ENCODE measurements around the gene ZNF593. TPM values are rescaled to one million over a fixed set of nuclear protein-coding genes. Genes with fewer than 3 reads are reported as not detected.

ZNF593 gene
- total and polyA plus RNA-seq, 12 donors, result 10.7 to 159 (median 19.1) TPM

DNA sequence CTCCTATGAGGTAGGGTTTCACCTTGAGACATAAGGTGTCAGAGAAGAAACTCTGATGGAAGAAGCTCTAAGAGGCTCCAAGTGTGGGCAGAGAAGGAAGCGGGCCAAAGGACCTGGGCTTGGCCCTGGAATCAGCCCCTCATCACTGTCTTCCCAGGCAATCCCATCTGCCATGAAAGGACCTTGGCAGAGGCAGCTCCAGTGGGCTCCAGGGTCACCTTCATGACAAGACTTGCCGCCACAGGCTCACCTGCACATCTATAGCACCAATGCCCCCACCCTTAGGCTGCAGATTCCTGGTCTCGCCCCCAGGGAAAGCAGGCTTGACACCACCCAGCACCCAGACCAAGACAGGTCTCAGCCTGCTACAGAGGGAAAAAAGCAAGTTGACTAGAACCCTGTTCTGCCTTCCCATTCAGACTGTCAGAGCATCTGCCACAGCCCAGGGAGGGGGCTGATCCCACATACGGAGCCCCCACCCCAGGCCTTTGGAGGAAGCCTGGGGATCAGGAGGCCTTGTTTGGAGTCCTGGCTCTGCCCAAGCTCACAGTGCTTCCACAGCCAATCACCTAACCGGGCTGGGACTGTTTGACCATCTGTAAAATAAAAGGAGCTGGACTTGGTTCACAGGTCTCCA lies 11.3 kb upstream of the ZNF593 start:
- DNase-seq (no peak), ATAC-seq (peak in 2 of 8 donors; percentile 1)
- TF ChIP-seq CTCF (IDR thresholded peaks at IDR 0.05), result no peak
- H3K9me3 ChIP-seq, result no peaks in the 10 kb centered on the region
- H3K27ac ChIP-seq, result peak overlapping the region; percentile 85 to 97 (median 93)
- H3K4me3 ChIP-seq, result peak overlapping the region in 8 of 10 donors; percentile 51 to 70 (median 61)
- peaks cover 0 to 6% (median 0%) of the 10 kb centered on the region in 9 donors for H3K36me3 ChIP-seq
- 59 to 60% methylated on average over 5 of the region's 5 CpGs for WGBS, 2 donors
- H3K4me1 ChIP-seq, result peaks cover 29 to 89% (median 65%) of the 10 kb centered on the region in 9 donors
- H3K27me3 ChIP-seq, result peaks cover 0 to 73% (median 0%) of the 10 kb centered on the region in 7 donors
- intact Hi-C loops (cut with DNase I), result loop anchor here in 2 of 10 donors (2.0 to 10.0 kb wide), 2 partner anchors 48 to 264 kb away; partner anchors contain the start of gene PDIK1L (in 1 of the 2)

- H3K4me3 ChIP-seq, result peak within 1 kb of the TSS; percentile 19 to 70 (median 60)
- 18 to 22% methylated on average over 6 of the region's 6 CpGs for WGBS, 2 donors
- no peaks in the 10 kb centered on the region for H3K9me3 ChIP-seq
- H3K27me3 ChIP-seq, result peaks cover 0 to 80% (median 0%) of the 10 kb centered on the region in 7 donors
- TF ChIP-seq CTCF (IDR thresholded peaks at IDR 0.05), result no peak
- peak within 1 kb of the TSS; percentile 85 to 97 (median 93) for H3K27ac ChIP-seq
- DNase-seq (peak; percentile 48 to 65), ATAC-seq (peak; percentile 39 to 77 (median 64))
- intact Hi-C loops (cut with DNase I), result loop anchor here in 2 of 10 donors (2.0 to 10.0 kb wide), 2 partner anchors 48 to 264 kb away; partner anchors contain the start of gene PDIK1L (in 1 of the 2)
- peaks cover 29 to 93% (median 69%) of the 10 kb centered on the region in 9 donors for H3K4me1 ChIP-seq
- peaks cover 0 to 6% (median 0%) of the 10 kb centered on the region in 9 donors for H3K36me3 ChIP-seq
Measured at GRCh38 chr1:26158908-26159742, 10.6 kb upstream of the ZNF593 start, which contains the start of gene FAM110D. Gene FAM110D, plus strand, starts transcription at chr1:26159079. Its CDS starts 2,213 bp downstream, at chr1:26161292.

DNA sequence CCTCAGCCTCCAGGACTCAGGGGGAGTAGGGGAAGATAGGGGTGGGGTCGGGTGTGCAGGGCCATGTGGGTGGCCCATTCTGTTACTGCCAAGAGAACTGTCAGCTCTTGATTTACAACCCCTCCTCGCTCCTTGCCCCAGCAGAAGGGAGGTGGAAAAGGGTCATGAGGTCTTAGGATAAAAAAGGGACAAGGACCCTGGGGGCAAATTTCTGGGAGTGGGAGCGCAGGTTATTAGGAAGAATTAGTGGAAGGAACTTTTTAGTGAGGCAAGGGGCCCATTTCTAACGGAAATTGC lies 10.0 kb upstream of the ZNF593 start:
- intact Hi-C loops (cut with DNase I), result loop anchor here in 5 of 10 donors (2.0 to 10.0 kb wide), 5 partner anchors 47 to 265 kb away; partner anchors contain the start of gene PDIK1L (in 3 of the 5)
- peaks cover 27 to 91% (median 69%) of the 10 kb centered on the region in 9 donors for H3K4me1 ChIP-seq
- peak overlapping the region; percentile 85 to 97 (median 93) for H3K27ac ChIP-seq

More for the DNA sequence above, 10.0 kb upstream of the ZNF593 start:
- peaks cover 0 to 6% (median 0%) of the 10 kb centered on the region in 9 donors for H3K36me3 ChIP-seq
- no peaks in the 10 kb centered on the region for H3K9me3 ChIP-seq
- WGBS, 2 donors, result 47 to 54% methylated on average over 4 of the region's 4 CpGs
- peak in 1 of 8 donors; percentile 5 for ATAC-seq
- H3K4me3 ChIP-seq, result peak overlapping the region; percentile 19 to 70 (median 60)
- peaks cover 0 to 84% (median 0%) of the 10 kb centered on the region in 7 donors for H3K27me3 ChIP-seq
- TF ChIP-seq CTCF (IDR thresholded peaks at IDR 0.05), result no peak
- DNase-seq, result no peak
